ENCODE results near the gene FUT1.

The FUT1 gene

DNA sequence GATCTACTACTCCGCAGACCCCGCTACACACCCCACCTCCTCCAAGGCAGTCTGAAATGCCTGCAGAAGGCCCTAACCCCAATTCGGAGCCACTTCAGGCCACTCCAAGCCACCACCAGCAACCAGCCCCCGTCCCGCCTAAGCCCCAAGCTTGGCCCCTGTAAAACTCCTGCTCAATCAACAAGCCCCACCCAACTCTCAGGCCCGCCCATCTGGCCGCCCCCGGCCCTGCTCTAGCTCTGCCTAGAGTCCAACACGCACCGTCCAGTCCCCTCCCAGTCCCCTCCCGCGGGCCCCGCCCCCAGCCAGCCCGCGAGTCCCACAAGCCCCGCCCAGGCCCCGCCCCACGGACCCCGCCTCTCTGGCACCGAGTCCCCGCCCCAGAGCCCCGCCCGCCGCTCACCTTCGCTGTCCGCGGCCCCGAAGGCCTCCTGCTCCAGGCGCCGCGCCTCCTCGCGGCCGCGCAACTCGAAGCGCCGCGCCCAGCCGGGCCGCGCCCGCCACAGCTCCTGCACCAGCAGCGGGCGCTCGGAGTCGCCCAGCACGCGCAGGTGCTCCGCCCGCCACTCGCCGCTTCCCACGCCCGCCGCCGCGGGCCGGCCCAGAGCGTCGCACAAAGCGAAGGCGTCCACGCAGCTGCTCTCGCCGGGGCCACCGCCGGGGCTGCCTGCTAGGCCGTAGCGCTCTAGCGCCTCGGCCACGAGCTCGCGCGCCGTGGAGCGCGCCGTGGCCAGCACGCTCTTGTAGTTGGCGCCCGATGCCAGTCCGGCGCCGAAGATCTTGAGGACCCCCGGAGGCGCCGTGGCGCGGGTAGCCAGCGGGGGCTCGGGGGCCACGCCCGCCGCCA lies 13.7 kb downstream of the FUT1 start:
- peaks cover 6% of the 10 kb centered on the region for H3K9me3 Mint-ChIP-seq
- peak overlapping the region; percentile 53 for H3K4me3 Mint-ChIP-seq
- peaks cover 25% of the 10 kb centered on the region for H3K4me1 Mint-ChIP-seq
- no peak overlapping the region for H3K27ac Mint-ChIP-seq
- ATAC-seq = peak; percentile 96
- H3K27me3 Mint-ChIP-seq = peaks cover 40% of the 10 kb centered on the region
- H3K36me3 Mint-ChIP-seq = no peaks in the 10 kb centered on the region

- no peak overlapping the region for H3K27ac Mint-ChIP-seq
- no peak for ATAC-seq
- peaks cover 6% of the 10 kb centered on the region for H3K9me3 Mint-ChIP-seq
- peaks cover 25% of the 10 kb centered on the region for H3K4me1 Mint-ChIP-seq
- H3K36me3 Mint-ChIP-seq = no peaks in the 10 kb centered on the region
- no peak overlapping the region for H3K4me3 Mint-ChIP-seq
- H3K27me3 Mint-ChIP-seq = peaks cover 28% of the 10 kb centered on the region
Measured at GRCh38 chr19:48737360-48737998, 15.0 kb downstream of the FUT1 start.

GRCh38 chr19:48735031-48735615 lies 17.3 kb downstream of the FUT1 start:
- Mint-ChIP-seq H3K9me3 (peaks cover 9% of the 10 kb centered on the region), H3K27ac (no peak overlapping the region), H3K4me1 (peaks cover 13% of the 10 kb centered on the region), H3K36me3 (no peaks in the 10 kb centered on the region), H3K27me3 (peaks cover 7% of the 10 kb centered on the region), H3K4me3 (no peak overlapping the region)
- no peak for ATAC-seq

- Mint-ChIP-seq H3K9me3 (peaks cover 9% of the 10 kb centered on the region), H3K27me3 (peaks cover 2% of the 10 kb centered on the region), H3K4me3 (no peak overlapping the region), H3K4me1 (peaks cover 8% of the 10 kb centered on the region), H3K27ac (no peak overlapping the region), H3K36me3 (no peaks in the 10 kb centered on the region)
- no peak for ATAC-seq
Measured at GRCh38 chr19:48734625-48735024, 17.8 kb downstream of the FUT1 start.

DNA sequence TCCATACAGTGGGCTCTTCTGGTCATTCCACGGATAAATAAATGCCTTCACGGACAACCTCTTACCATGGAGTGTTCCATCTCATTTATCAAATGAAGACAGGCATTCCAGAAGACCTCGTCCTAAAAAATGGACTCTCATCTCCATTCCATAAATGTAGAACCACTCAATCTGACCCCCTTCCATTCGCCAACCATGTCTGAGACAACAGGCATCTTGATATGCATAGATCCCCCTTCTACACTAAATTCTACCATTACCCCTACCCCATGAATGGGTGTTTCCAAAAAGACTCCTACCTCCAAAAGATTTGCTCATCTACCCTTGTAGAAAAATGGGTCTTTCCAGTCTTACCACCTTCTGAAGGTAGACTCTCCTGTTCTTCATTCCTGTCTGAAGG lies 21.0 kb downstream of the FUT1 start:
- H3K4me1 Mint-ChIP-seq = peaks cover 5% of the 10 kb centered on the region
- H3K27ac Mint-ChIP-seq = no peak overlapping the region
- H3K27me3 Mint-ChIP-seq = no peaks in the 10 kb centered on the region
- H3K4me3 Mint-ChIP-seq = no peak overlapping the region
- H3K9me3 Mint-ChIP-seq = peaks cover 10% of the 10 kb centered on the region
- no peak for ATAC-seq
- H3K36me3 Mint-ChIP-seq = peaks cover 5% of the 10 kb centered on the region

DNA sequence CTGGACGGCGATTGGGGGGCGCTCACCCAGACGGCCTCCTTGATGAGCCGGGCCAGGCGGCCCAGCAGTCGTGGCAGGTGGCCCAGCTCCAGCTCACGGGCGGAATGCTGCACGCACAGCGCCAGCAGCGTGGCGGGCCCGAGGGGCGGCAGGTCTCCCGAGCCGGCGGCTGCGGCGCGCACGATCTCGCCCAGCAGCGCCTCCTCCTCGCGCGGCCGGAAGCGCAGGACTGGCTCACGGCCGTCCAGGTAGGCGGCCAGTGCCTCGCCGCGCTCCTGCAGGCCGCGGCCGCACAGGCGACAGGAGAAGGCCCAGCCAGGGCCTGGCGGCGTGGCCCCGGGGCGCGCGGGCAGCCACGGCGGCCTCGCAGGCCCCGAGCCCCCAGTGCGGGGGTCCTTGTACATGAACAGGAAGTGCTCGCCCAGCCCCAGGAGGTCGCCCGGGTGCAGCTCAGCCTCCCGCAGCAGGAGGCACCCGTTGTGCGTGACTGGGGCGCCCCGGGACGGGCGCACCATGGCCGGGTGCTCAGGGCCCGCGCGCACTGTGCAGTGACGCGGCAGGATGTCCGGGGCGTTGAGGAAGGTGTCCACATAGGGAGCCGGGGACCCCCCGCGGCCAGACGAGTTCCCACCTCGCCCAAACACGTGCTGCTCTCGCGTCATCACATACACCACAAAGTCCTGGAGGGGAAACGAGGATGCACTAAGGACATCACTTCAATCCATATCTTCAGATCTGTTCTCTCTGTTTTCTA lies 23.4 kb downstream of the FUT1 start:
- Mint-ChIP-seq H3K27ac (no peak overlapping the region), H3K27me3 (no peaks in the 10 kb centered on the region), H3K4me3 (no peak overlapping the region), H3K36me3 (peaks cover 16% of the 10 kb centered on the region), H3K4me1 (peaks cover 22% of the 10 kb centered on the region), H3K9me3 (peaks cover 21% of the 10 kb centered on the region)
- no peak for ATAC-seq

GRCh38 chr19:48726556-48726955 lies 25.9 kb downstream of the FUT1 start:
- H3K4me3 Mint-ChIP-seq = no peak overlapping the region
- peak; percentile 67 for ATAC-seq
- peaks cover 22% of the 10 kb centered on the region for H3K4me1 Mint-ChIP-seq
- no peaks in the 10 kb centered on the region for H3K27me3 Mint-ChIP-seq
- H3K27ac Mint-ChIP-seq = peak overlapping the region; percentile 14
- peaks cover 16% of the 10 kb centered on the region for H3K36me3 Mint-ChIP-seq
- peaks cover 21% of the 10 kb centered on the region for H3K9me3 Mint-ChIP-seq

- Mint-ChIP-seq H3K27me3 (no peaks in the 10 kb centered on the region), H3K36me3 (peaks cover 16% of the 10 kb centered on the region), H3K4me3 (no peak overlapping the region), H3K4me1 (peaks cover 22% of the 10 kb centered on the region), H3K27ac (peak overlapping the region; percentile 13), H3K9me3 (peaks cover 18% of the 10 kb centered on the region)
- peak; percentile 60 for ATAC-seq
Measured at GRCh38 chr19:48724796-48725753, 27.4 kb downstream of the FUT1 start.

- peaks cover 27% of the 10 kb centered on the region for H3K4me1 Mint-ChIP-seq
- H3K27me3 Mint-ChIP-seq = no peaks in the 10 kb centered on the region
- peaks cover 16% of the 10 kb centered on the region for H3K36me3 Mint-ChIP-seq
- H3K9me3 Mint-ChIP-seq = peaks cover 15% of the 10 kb centered on the region
- no peak overlapping the region for H3K4me3 Mint-ChIP-seq
- no peak for ATAC-seq
- no peak overlapping the region for H3K27ac Mint-ChIP-seq
Measured at GRCh38 chr19:48722196-48722708, 30.2 kb downstream of the FUT1 start.

DNA sequence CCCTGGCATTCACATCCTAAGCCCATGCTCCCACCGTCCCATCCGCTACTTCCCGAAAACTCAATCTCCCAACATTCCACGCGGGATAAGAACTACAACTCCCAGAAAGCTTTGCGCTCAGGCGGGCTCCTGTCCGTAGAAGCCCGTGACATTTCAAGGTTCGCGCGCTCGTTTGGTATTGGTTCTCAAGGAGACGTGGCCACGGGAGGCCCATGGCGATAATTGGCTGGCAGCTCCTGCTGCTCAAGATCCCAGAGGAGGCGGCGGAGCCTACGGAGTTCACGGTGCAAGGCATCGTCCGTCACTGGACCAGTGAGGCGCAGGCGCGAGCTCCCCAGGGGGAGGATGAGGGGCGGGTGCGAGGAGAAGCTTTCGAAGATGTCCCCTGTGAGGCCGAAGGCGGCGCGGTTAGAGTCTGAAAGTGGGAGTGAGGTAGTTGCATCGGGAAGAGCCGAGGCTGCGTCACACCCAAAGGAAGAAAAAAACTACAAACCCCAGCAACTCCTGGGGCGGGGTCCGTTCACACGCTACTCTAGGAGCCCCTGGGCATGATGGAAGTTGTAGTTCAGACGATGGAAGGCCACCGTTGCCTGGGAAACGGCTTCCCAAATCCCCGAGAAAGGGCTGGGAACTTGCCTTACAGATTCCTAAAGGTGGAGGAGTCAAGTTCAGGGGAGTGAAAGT lies 31.7 kb downstream of the FUT1 start:
- peaks cover 18% of the 10 kb centered on the region for H3K4me1 Mint-ChIP-seq
- peak; percentile 93 for ATAC-seq
- peaks cover 10% of the 10 kb centered on the region for H3K9me3 Mint-ChIP-seq
- H3K4me3 Mint-ChIP-seq = peak overlapping the region; percentile 85
- H3K27ac Mint-ChIP-seq = peak overlapping the region; percentile 87
- H3K27me3 Mint-ChIP-seq = no peaks in the 10 kb centered on the region
- H3K36me3 Mint-ChIP-seq = peaks cover 7% of the 10 kb centered on the region

DNA sequence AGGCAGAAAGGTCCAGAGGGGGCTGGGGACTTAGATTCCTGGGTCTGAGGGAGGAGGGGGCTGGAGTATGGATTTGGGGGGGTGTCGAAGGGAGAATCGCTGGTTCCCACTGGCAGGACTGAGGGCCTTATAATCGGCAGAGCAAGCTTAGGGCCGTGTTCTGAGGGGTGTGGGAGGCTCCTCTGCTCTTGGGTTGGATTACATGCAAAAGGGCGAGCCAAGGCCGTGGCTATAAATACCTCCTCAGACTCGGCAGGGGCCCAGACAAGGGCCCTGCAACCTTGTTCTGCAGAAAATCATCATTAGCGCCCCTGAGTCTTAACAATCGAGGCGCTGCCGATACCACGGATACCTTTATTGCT lies 32.2 kb downstream of the FUT1 start:
- Mint-ChIP-seq H3K36me3 (peaks cover 5% of the 10 kb centered on the region), H3K27ac (peak overlapping the region; percentile 87), H3K27me3 (no peaks in the 10 kb centered on the region), H3K4me1 (peaks cover 18% of the 10 kb centered on the region), H3K9me3 (peaks cover 7% of the 10 kb centered on the region), H3K4me3 (peak overlapping the region; percentile 85)
- ATAC-seq = peak; percentile 5

DNA sequence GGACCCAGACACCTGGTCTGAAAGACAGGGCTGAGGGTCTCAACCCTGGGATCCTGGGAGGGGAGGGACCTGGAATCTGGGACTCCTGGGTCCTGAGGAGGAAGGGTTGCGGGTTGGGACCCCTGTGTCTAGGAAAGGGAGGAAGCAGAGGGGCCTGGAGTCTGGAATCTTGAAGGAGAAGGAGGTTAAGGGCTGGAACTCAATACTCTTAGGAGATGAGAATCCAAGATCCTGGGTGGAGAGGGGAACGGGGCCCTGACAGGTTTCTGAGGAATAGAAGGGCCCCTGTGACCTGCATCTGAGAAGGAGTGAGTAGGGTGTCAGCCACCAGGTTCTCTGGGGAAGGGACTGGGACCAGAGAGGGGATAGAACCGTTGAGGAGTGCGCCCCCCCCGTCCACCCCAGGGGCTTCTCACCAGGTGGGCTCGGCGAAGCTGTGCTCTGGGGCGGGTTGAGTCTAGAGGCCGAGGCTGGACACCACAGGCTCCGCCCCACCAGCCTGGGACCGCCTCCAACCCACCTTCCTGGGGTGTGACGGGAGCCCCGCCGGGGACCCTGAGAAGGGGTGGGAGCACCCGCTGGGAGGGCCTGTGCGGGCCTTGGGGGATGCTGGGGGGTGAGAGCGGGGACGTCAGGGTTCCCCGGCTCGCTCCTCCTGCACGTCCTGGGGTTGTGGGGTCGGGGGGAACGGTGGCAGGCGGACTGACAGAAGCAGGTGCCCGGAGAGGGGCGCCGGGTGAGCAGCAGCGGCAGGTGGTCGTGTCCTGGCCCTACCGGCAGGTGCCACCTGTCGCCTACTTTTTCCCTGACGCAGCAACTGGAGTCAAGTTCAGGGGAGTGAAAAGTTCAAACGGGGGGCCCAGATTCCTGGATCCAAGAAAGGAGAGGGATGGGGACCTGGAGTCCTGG lies 32.9 kb downstream of the FUT1 start, which contains the start of gene MAMSTR:
Gene MAMSTR, minus strand, starts transcription at position 463 of the 909 bp plus-strand sequence. CDS start 694 bp downstream, outside the sequence.
- H3K36me3 Mint-ChIP-seq = no peaks in the 10 kb centered on the region
- no peak for ATAC-seq
- H3K4me3 Mint-ChIP-seq = peak within 1 kb of the TSS; percentile 85
- H3K27me3 Mint-ChIP-seq = no peaks in the 10 kb centered on the region
- no peaks in the 10 kb centered on the region for H3K9me3 Mint-ChIP-seq
- peaks cover 18% of the 10 kb centered on the region for H3K4me1 Mint-ChIP-seq
- peak within 1 kb of the TSS; percentile 87 for H3K27ac Mint-ChIP-seq

Measured in stimulated activated memory B cell treated with anti-CD40 and anti-IgM and Interleukin-4, amounts not matched to agents 10 μg/mL and 1 μg/mL and 100 μg/mL, for 72 hours (primary cell).